K562 (cell line): ENCODE data around the gene VPS33A. TPM values are rescaled to one million over a fixed set of nuclear protein-coding genes. Genes with fewer than 3 reads are reported as not detected.

Experiments
- ATAC-seq: fragments of 200-7000 bp; cut with Tn5 transposase; 3 replicates; pipeline ENCODE4 v1.9.1; 2020; ENCODE audit warnings: moderate library complexity
- BruUV-seq: library from RNA; stranded (reverse); fragments of 400-500 nt; replicated peaks from 2 replicates; lab custom pipeline; 2021; lab: Mats Ljungman, UMichigan
- CTCF ChIA-PET: fragments of 300-600 bp; formaldehyde crosslinking; extraction: SDS; loops from one replicate; lab custom pipeline; 2021; ENCODE audit warnings: low intra/inter-chr PET ratio; lab: Yijun Ruan, JAX
- POLR2A ChIA-PET: fragments of 300-600, 350-650 bp; sonication (Branson Sonifier 250); formaldehyde crosslinking; extraction: SDS; loops from one replicate; lab custom pipeline; 2021; ENCODE audit warnings: antibody characterized with exemption, inconsistent platforms; lab: Yijun Ruan, JAX
- DNase-seq, 4 experiments: peaks; one replicate each; pipeline versions ENCODE4 v3.0.0 to v3.0.0-alpha.2; 2011 to 2018; ENCODE audit warnings: low spot score in 3 of 4, mixed read lengths in 3 of 4; ENCODE audit errors: extremely low read depth in 1 of 4
- FAIRE-seq: peaks from 2 replicates; lab custom pipeline; 2011; peaks lifted over from hg19 to GRCh38; lab: Jason Lieb, UNC
- H2AFZ ChIP-seq: 2 replicates; pipeline ENCODE4 v1.6.0; 2011; ENCODE audit warnings: low read depth, low read length, control low read depth, inconsistent platforms
- H3K27ac ChIP-seq: fragments of 200-600 bp; 3 replicates; pipeline ENCODE4 v1.8.0; 2011; ENCODE audit warnings: low read depth, mild to moderate bottlenecking, control low read depth, inconsistent platforms, low read length, moderate library complexity, mixed read lengths; ENCODE audit errors: extremely low read depth
- H3K27me3 ChIP-seq, 2 experiments: fragments of 300-600 bp in 1 of 2; 2 replicates in 1 of 2; 3 replicates in 1 of 2; pipeline versions ENCODE4 v1.6.0 to v1.8.0; 2011; ENCODE audit warnings: inconsistent platforms in 2 of 2, low read length in 2 of 2, mild to moderate bottlenecking in 1 of 2, mixed read lengths in 1 of 2, moderate library complexity in 1 of 2; ENCODE audit not compliant: control insufficient read depth in 2 of 2, insufficient read depth in 2 of 2
- H3K36me3 ChIP-seq: fragments of 300-600 bp; 3 replicates; pipeline ENCODE4 v1.8.0; 2011; ENCODE audit warnings: mild to moderate bottlenecking, low read length, inconsistent platforms; ENCODE audit not compliant: control insufficient read depth, insufficient read depth
- H3K4me1 ChIP-seq, 2 experiments: fragments of 200-600 bp in 1 of 2; replicated peaks in 1 of 2; 2 replicates in 1 of 2; 3 replicates in 1 of 2; pipeline versions ENCODE4 v1.5.1 to v1.8.0; 2011; ENCODE audit warnings: inconsistent platforms in 2 of 2, low read length in 2 of 2, mild to moderate bottlenecking in 1 of 2, mixed read lengths in 1 of 2, moderate library complexity in 1 of 2; ENCODE audit not compliant: control insufficient read depth in 2 of 2, insufficient read depth in 2 of 2
- H3K4me2 ChIP-seq: 2 replicates; pipeline ENCODE4 v1.6.1; 2011; ENCODE audit warnings: low read length, control low read depth, inconsistent platforms, mixed read lengths; ENCODE audit not compliant: insufficient read depth
- H3K4me3 ChIP-seq: fragments of 200-600 bp; sonication (generic), shearing (Covaris generic); 2 replicates; pipeline ENCODE4 v1.5.1; 2016; ENCODE audit warnings: control low read depth, inconsistent platforms
- H3K79me2 ChIP-seq: fragments of 200-600 bp; 3 replicates; pipeline ENCODE4 v1.8.0; 2011; ENCODE audit warnings: low read length, inconsistent platforms; ENCODE audit not compliant: control insufficient read depth, insufficient read depth
- H3K9ac ChIP-seq, 2 experiments: 2 replicates each; pipeline versions ENCODE4 v1.6.0 to v1.6.1; 2011; ENCODE audit warnings: low read depth in 2 of 2, low read length in 2 of 2, control low read depth in 1 of 2, inconsistent platforms in 1 of 2, mild to moderate bottlenecking in 1 of 2, mixed read lengths in 1 of 2; ENCODE audit not compliant: insufficient read depth in 1 of 2
- H3K9me1 ChIP-seq: one replicate; pipeline ENCODE4 v1.6.0; 2011; ENCODE audit warnings: inconsistent platforms, mild to moderate bottlenecking, low read length, moderate library complexity; ENCODE audit not compliant: control insufficient read depth, insufficient read depth
- H3K9me3 ChIP-seq: replicated peaks from 2 replicates; pipeline ENCODE4 v1.5.1; 2011; ENCODE audit warnings: low read depth, low read length, inconsistent platforms; ENCODE audit not compliant: control insufficient read depth, insufficient read depth
- H4K20me1 ChIP-seq: replicated peaks from 2 replicates; pipeline ENCODE4 v1.6.1; 2011; ENCODE audit warnings: low read length, inconsistent platforms, mixed read lengths; ENCODE audit not compliant: control insufficient read depth, insufficient read depth
- CTBP1 ChIP-seq: fragments of 450-650 bp; IDR thresholded peaks from 2 replicates; pipeline ENCODE4 v1.6.1; 2016; ENCODE audit warnings: borderline replicate concordance
- MTA3 ChIP-seq: fragments of 450-650 bp; formaldehyde crosslinking; IDR thresholded peaks from 2 replicates; pipeline ENCODE4 v1.6.1; 2017; ENCODE audit warnings: mild to moderate bottlenecking, borderline replicate concordance
- ZNF507 ChIP-seq: conservative IDR thresholded peaks from 2 replicates; pipeline ENCODE4 v1.6.1; 2017; ENCODE audit warnings: missing genetic modification characterization, missing compliant biosample characterization
- WGBS: fragments of 100-300 bp; shearing (Covaris generic); methylation state at CpG from one replicate; pipeline ENCODE4 v1.1.6; 2016; ENCODE audit warnings: low coverage, mixed read lengths; ENCODE audit not compliant: insufficient coverage; ENCODE audit errors: missing lambda C conversion rate; 5-methylcytosine and 5-hydroxymethylcytosine counted together
- in situ Hi-C: fragments of 300-500 bp; cut with MboI; formaldehyde crosslinking; loops from 4 replicates; pipeline ENCODE4 v1.15.0; 2018; ENCODE audit warnings: inconsistent platforms, mixed read lengths
- intact Hi-C: fragments of 100-400 bp; cut with micrococcal nuclease; formaldehyde crosslinking; loops from 2 replicates; pipeline ENCODE4 v1.14.2; 2022
- polyA plus RNA-seq, 8 experiments: library from polyadenylated mRNA; depleted of rRNA in 4 of 8; stranded (reverse) in 5 of 8; unstranded in 3 of 8; fragments of >200 nt; fragmentation: Nextera tagmentation in 2 of 8; fragmentation: Illumina TruSeq in 1 of 8; extraction: Ambion mirVana in 2 of 8; extraction: Trizol in 1 of 8; gene quantifications; 2 replicates each; pipeline versions ENCODE4 v1.2.1 to v1.2.3, GENCODE V29; 2011 to 2014; ENCODE audit warnings: inconsistent platforms in 1 of 8, missing spikeins in 1 of 8
- total RNA-seq, 7 experiments: library from RNA; depleted of rRNA in 6 of 7; stranded (reverse); fragments of >200 nt in 6 of 7; fragmentation: Illumina TruSeq in 2 of 7; extraction: Trizol in 2 of 7; gene quantifications; 2 replicates each; pipeline versions ENCODE4 v1.2.1 to v1.2.3, GENCODE V29; 2011 to 2021; ENCODE audit warnings: low replicate concordance in 1 of 7
- TF ChIP-seq, protein P1 (sequence below), 2 experiments: fragments of 450-650 bp in 1 of 2; sonication (generic) in 1 of 2; formaldehyde crosslinking in 1 of 2; IDR thresholded peaks; 2 replicates each; pipeline versions ENCODE4 v1.7.1 to v1.9.0; 2016 to 2022; ENCODE audit warnings: inconsistent platforms in 1 of 2, mild to moderate bottlenecking in 1 of 2, missing genetic modification reagents in 1 of 2

Gene VPS33A
- total and polyA plus RNA-seq, 9 of the 15 experiments (the other 6 are each of a cell fraction or from before 2014, with no cell fraction given): 10.6 to 34.3 (median 25.3) TPM

DNA sequence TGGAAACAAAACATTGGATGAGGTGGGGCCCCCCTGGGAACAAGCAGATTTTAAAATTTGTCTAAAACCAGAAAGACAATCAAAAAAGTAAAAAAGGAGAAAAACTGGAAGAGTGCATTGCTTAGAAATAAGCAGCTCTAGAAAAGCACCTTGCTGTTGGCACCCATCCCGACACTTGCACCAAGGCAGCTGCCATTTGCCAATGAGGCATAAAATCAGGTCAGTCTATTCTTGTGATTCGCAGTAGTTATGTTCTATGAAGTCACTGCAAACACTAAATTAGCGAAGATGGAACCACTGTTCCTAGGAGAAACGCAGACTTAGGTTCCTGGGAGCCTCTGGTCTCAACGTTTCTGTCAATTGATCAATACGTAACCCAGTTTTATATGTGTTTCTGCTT lies 16.2 kb downstream of the VPS33A start:
- DNase-seq: no peak
- Histone ChIP-seq H3K9ac (no peak overlapping the region), H3K9me1 (no peaks in the 10 kb centered on the region), H3K9me3 (no peaks in the 10 kb centered on the region), H3K4me1 (peaks cover 0 to under 1% of the 10 kb centered on the region in 2 experiments; a peak in 2 of 5 replicates), H3K27ac (no peak overlapping the region), H3K36me3 (peaks cover 33% of the 10 kb centered on the region), H4K20me1 (no peaks in the 10 kb centered on the region), H2AFZ (no peak overlapping the region), H3K4me2 (no peak overlapping the region), H3K79me2 (no peaks in the 10 kb centered on the region), H3K27me3 (no peaks in the 10 kb centered on the region), H3K4me3 (no peak overlapping the region)
- ATAC-seq: no peak
- no peak for TF ChIP-seq ZNF507 (tag)
- in situ Hi-C loops: no loop called here
- BruUV-seq: no TSS peak
- FAIRE-seq: no peak
- WGBS: 90% methylated on average over 6 of the region's 6 CpGs
- intact Hi-C loops: no loop called here
- ChIA-PET CTCF (no interaction called here), POLR2A (interaction anchor here (1.0 kb wide), 1 partner anchor 8 kb away, joined by 4 read pairs; no protein-coding TSS in a partner anchor)

- H3K9me1 ChIP-seq: no peaks in the 10 kb centered on the region
- peaks cover 33% of the 10 kb centered on the region for H3K36me3 ChIP-seq
- H3K9ac ChIP-seq: no peak overlapping the region
- H3K79me2 ChIP-seq: no peaks in the 10 kb centered on the region
- H3K27me3 ChIP-seq: no peaks in the 10 kb centered on the region
- peaks cover 2 to 9% of the 10 kb centered on the region in 2 experiments; a peak in 3 of 5 replicates for H3K4me1 ChIP-seq
- H4K20me1 ChIP-seq: no peaks in the 10 kb centered on the region
- 73% methylated on average over 1 of the region's 1 CpG for WGBS
- H3K4me3 ChIP-seq: no peak overlapping the region
- ChIA-PET CTCF (no interaction called here), POLR2A (interaction anchor here (0.7 to 1.6 kb wide), 4 partner anchors 9 to 22 kb away, joined by 3 to 6 read pairs (median 4); partner anchors contain the start of gene VPS33A)
- FAIRE-seq (no peak), DNase-seq (no peak), ATAC-seq (no peak)
- no peak overlapping the region for H3K27ac ChIP-seq
- intact Hi-C loops: no loop called here
- no peak overlapping the region for H2AFZ ChIP-seq
- H3K9me3 ChIP-seq: no peaks in the 10 kb centered on the region
- no peak overlapping the region for H3K4me2 ChIP-seq
- no TSS peak for BruUV-seq
- TF ChIP-seq, protein P1, sequence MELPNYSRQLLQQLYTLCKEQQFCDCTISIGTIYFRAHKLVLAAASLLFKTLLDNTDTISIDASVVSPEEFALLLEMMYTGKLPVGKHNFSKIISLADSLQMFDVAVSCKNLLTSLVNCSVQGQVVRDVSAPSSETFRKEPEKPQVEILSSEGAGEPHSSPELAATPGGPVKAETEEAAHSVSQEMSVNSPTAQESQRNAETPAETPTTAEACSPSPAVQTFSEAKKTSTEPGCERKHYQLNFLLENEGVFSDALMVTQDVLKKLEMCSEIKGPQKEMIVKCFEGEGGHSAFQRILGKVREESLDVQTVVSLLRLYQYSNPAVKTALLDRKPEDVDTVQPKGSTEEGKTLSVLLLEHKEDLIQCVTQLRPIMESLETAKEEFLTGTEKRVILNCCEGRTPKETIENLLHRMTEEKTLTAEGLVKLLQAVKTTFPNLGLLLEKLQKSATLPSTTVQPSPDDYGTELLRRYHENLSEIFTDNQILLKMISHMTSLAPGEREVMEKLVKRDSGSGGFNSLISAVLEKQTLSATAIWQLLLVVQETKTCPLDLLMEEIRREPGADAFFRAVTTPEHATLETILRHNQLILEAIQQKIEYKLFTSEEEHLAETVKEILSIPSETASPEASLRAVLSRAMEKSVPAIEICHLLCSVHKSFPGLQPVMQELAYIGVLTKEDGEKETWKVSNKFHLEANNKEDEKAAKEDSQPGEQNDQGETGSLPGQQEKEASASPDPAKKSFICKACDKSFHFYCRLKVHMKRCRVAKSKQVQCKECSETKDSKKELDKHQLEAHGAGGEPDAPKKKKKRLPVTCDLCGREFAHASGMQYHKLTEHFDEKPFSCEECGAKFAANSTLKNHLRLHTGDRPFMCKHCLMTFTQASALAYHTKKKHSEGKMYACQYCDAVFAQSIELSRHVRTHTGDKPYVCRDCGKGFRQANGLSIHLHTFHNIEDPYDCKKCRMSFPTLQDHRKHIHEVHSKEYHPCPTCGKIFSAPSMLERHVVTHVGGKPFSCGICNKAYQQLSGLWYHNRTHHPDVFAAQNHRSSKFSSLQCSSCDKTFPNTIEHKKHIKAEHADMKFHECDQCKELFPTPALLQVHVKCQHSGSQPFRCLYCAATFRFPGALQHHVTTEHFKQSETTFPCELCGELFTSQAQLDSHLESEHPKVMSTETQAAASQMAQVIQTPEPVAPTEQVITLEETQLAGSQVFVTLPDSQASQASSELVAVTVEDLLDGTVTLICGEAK (IDR thresholded peaks at IDR 0.05): peak; percentile 95
- TF ChIP-seq, protein P1 (CRISPR knock-in tag; IDR thresholded peaks at IDR 0.05): peak; percentile 87
- TF ChIP-seq MTA3 (no peak), CTBP1 (no peak)
- TF ChIP-seq, all 486 proteins: peak for 1
- in situ Hi-C loops: no loop called here
Measured at GRCh38 chr12:122245553-122245952, 20.7 kb downstream of the VPS33A start.
